Prostate gland (tissue), 2 donors: Measurements from ENCODE around the gene RNF157. TPM values are rescaled to one million over a fixed set of nuclear protein-coding genes. Genes with fewer than 3 reads are reported as not detected.

ENCODE experiments used
- DNase-seq: peaks from one replicate; pipeline ENCODE4 v3.0.0-alpha.2; 2019; ENCODE audit warnings: low spot score
- H3K27ac ChIP-seq, 2 donors: fragments of 200-600 bp; sonication (generic); 2 replicates each; pipeline ENCODE4 v1.5.1; 2017 to 2019
- H3K27me3 ChIP-seq: fragments of 200-600 bp; sonication (generic); replicated peaks from 2 replicates; pipeline ENCODE4 v1.5.1; 2019; ENCODE audit not compliant: insufficient read depth
- H3K36me3 ChIP-seq, 2 donors: fragments of 200-600 bp; sonication (generic); 1 replicate in 1 of 2; 2 replicates in 1 of 2; pipeline versions ENCODE4 v1.5.1 to v1.8.1; 2017 to 2019
- H3K4me1 ChIP-seq: fragments of 200-600 bp; sonication (generic); replicated peaks from 2 replicates; pipeline ENCODE4 v1.5.1; 2019
- H3K4me3 ChIP-seq, 2 donors: fragments of 200-600 bp; sonication (generic); 2 replicates each; pipeline ENCODE4 v1.5.1; 2017 to 2019
- H3K9me3 ChIP-seq: fragments of 200-600 bp; sonication (generic); 2 replicates; pipeline ENCODE4 v1.5.1; 2017
- POLR2A ChIP-seq: fragments of 450-650 bp; IDR thresholded peaks from one replicate; pipeline ENCODE4 v1.6.1; 2016; ENCODE audit warnings: antibody characterized with exemption, mild to moderate bottlenecking
- POLR2AphosphoS5 ChIP-seq: sonication (generic); formaldehyde crosslinking; IDR thresholded peaks from one replicate; pipeline ENCODE4 v1.6.1; 2017; ENCODE audit warnings: antibody characterized with exemption
- WGBS: methylation state at CpG from one replicate; pipeline ENCODE4 v1.1.5; 2018; 5-methylcytosine and 5-hydroxymethylcytosine counted together
- intact Hi-C: fragments of 100-400 bp; cut with DNase I; formaldehyde crosslinking; loops from one replicate; pipeline ENCODE4 v1.14.2; 2022
- total RNA-seq, 2 donors: library from RNA; depleted of rRNA; stranded (reverse); fragments of >200 nt; gene quantifications; one replicate each; pipeline ENCODE4 v1.1.0, GENCODE V29; 2016
- TF ChIP-seq, protein P1 (sequence below), 4 experiments: fragments of 200-600 bp in 2 of 4; fragments of 450-650 bp in 2 of 4; sonication (generic) in 2 of 4; IDR thresholded peaks; 1 replicate in 3 of 4; 2 replicates in 1 of 4; pipeline ENCODE4 v1.5.1; 2016 to 2019; ENCODE audit warnings: antibody characterized with exemption in 4 of 4, mild to moderate bottlenecking in 2 of 4, moderate library complexity in 2 of 4

Gene RNF157
- total RNA-seq, 2 donors from 2014 or later = 1.6 to 47.5 TPM

DNA sequence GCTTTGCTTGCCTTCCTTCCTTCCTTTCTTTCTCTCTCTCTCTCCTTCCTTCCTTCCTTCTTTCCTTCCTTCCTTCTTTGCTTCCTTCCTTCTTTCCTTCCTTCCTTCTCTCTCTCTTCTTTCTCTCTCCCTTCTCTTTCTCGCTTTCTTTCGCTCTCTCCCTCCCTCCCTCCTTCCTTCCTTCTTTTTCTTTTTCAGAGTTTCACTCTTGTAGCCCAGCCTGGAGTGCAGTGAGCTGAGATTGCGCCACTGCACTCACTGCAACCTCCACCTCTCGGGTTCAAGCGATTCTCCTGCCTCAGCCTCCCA is 117.1 kb downstream of the RNF157 start:
- Histone ChIP-seq H3K4me3 (no peak overlapping the region), H3K9me3 (no peaks in the 10 kb centered on the region), H3K4me1 (peaks cover 6% of the 10 kb centered on the region), H3K27me3 (no peaks in the 10 kb centered on the region), H3K36me3 (no peaks in the 10 kb centered on the region), H3K27ac (no peak overlapping the region)
- no peak for DNase-seq
- 77% methylated on average over 5 of the region's 5 CpGs for WGBS
- intact Hi-C loops = loop anchor here (5.0 kb wide), 2 partner anchors 59 to 174 kb away; no protein-coding TSS in a partner anchor
- TF ChIP-seq, protein P1, sequence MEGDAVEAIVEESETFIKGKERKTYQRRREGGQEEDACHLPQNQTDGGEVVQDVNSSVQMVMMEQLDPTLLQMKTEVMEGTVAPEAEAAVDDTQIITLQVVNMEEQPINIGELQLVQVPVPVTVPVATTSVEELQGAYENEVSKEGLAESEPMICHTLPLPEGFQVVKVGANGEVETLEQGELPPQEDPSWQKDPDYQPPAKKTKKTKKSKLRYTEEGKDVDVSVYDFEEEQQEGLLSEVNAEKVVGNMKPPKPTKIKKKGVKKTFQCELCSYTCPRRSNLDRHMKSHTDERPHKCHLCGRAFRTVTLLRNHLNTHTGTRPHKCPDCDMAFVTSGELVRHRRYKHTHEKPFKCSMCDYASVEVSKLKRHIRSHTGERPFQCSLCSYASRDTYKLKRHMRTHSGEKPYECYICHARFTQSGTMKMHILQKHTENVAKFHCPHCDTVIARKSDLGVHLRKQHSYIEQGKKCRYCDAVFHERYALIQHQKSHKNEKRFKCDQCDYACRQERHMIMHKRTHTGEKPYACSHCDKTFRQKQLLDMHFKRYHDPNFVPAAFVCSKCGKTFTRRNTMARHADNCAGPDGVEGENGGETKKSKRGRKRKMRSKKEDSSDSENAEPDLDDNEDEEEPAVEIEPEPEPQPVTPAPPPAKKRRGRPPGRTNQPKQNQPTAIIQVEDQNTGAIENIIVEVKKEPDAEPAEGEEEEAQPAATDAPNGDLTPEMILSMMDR (IDR thresholded peaks at IDR 0.05) = no peak
- no peak for TF ChIP-seq POLR2A
- no peak for TF ChIP-seq POLR2AphosphoS5

DNA sequence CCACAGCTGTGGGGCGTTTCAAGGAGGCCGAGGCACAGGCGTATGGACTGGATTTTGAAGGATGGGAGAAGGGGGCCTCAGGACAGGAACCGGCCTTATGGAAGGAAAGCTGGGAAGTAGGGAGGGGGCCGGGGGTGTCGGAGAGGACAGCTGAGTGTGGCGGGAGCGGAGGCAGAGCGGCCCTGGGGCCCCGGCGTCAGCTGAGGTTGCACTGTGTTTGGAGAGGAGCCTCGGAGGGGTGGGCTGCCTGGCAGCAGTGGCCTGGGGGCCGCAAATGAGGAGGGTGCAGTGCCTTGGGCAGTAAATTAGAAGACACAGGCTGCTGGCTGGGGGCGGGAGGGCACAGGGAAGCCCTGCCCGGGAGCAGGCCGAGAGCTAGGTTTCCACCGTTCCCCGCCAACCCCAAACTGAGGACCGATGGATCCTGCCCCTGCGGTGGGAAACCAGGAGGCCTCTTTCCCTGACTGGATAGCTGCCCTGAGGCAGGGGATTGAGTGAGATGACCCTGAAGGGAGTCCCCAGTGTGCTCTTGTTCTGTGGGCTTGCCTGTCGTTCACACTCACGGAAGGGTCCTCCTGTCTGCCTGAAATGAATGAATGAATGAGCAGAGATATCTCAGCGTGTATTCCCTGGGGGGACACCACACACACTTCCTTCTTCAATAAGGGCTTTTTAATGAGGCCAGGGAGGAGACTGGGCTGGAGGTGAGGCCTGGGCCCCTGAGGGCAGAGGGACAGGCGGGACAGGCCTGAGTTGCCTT is 117.7 kb downstream of the RNF157 start:
- 91% methylated on average over 24 of the region's 24 CpGs for WGBS
- no peak for DNase-seq
- intact Hi-C loops = loop anchor here (5.0 kb wide), 2 partner anchors 60 to 175 kb away; no protein-coding TSS in a partner anchor
- no peaks in the 10 kb centered on the region for H3K9me3 ChIP-seq
- no peak for TF ChIP-seq POLR2AphosphoS5
- TF ChIP-seq, protein P1 (IDR thresholded peaks at IDR 0.05) = no peak
- no peak for TF ChIP-seq POLR2A
- no peaks in the 10 kb centered on the region for H3K36me3 ChIP-seq
- peaks cover 6% of the 10 kb centered on the region for H3K4me1 ChIP-seq
- no peak overlapping the region for H3K27ac ChIP-seq
- H3K4me3 ChIP-seq = no peak overlapping the region
- H3K27me3 ChIP-seq = no peaks in the 10 kb centered on the region

DNA sequence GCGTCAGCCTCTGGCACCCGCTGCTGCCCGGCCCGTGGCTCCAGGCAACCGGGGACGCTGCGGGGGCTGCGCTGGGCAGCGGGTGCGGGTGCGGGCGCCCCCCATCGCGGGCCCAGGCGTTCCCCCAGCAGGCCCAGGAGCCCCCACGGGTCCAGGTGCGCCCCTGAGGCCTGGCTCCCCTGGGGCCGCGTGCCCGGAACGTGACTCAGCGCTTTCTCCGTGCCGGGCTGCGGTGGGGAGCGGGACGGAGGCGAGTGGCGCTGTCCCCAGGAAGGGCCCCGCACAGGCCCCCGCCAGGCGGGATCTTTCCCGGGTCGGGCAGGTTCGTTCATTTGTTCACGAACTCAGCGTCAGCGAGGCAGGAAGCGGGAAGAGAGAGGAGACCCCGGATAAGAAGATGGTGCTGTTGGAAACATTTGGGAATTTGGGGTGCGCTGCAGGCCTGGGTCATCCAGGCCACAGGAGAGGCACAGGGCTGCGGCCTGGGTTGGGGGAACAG is 118.3 kb downstream of the RNF157 start:
- Histone ChIP-seq H3K4me1 (peaks cover 6% of the 10 kb centered on the region), H3K27ac (no peak overlapping the region), H3K4me3 (peak overlapping the region; percentile 9 to 20), H3K9me3 (no peaks in the 10 kb centered on the region), H3K36me3 (no peaks in the 10 kb centered on the region), H3K27me3 (no peaks in the 10 kb centered on the region)
- WGBS = 67% methylated on average over 26 of the region's 42 CpGs
- no peak for TF ChIP-seq POLR2A
- TF ChIP-seq, protein P1 (IDR thresholded peaks at IDR 0.05) = no peak
- TF ChIP-seq POLR2AphosphoS5 = no peak
- intact Hi-C loops = loop anchor here (1.0 to 5.0 kb wide), 3 partner anchors 60 to 175 kb away; no protein-coding TSS in a partner anchor
- no peak for DNase-seq

DNA sequence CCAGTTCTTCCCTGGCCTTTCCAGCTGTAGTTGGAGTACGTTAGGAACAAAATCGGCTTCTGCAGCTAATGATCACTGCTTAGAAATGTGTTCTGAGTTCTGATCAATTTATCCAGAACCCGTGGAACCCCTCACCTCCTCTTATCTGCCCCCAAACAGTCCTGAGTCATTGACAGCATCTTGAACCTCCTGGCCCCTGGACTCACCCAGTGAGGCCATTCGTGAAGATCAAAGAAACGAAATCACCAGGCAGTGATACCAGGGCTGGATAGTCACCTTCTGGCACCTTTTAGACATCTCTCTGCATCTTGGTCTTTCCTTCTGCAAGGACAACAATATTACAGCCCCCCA is 119.7 kb downstream of the RNF157 start:
- Histone ChIP-seq H3K9me3 (no peaks in the 10 kb centered on the region), H3K36me3 (no peaks in the 10 kb centered on the region), H3K4me1 (peaks cover 6% of the 10 kb centered on the region), H3K27ac (no peak overlapping the region), H3K27me3 (no peaks in the 10 kb centered on the region), H3K4me3 (no peak overlapping the region)
- WGBS = 93% methylated on average over 5 of the region's 5 CpGs
- intact Hi-C loops = loop anchor here (1.0 to 5.0 kb wide), 3 partner anchors 62 to 177 kb away; no protein-coding TSS in a partner anchor
- no peak for TF ChIP-seq POLR2A
- no peak for TF ChIP-seq POLR2AphosphoS5
- TF ChIP-seq, protein P1 (IDR thresholded peaks at IDR 0.05) = no peak
- DNase-seq = no peak
